RPMI7951 (cell line): ENCODE results near the gene RPS27A. TPM values are rescaled to one million over a fixed set of nuclear protein-coding genes. Genes with fewer than 3 reads are reported as not detected.
"Not testable (repeated sequence)": the region's sequence is repeated elsewhere in the genome, so short reads cannot be mapped to it uniquely, and the experiment has no call there.

Experiments
- DNase-seq: peaks from one replicate; pipeline ENCODE4 v3.0.0-alpha.2; 2012; ENCODE audit warnings: low read depth
- total RNA-seq: library from RNA; depleted of rRNA; stranded (reverse); fragments of >200 nt; shearing (Covaris generic); gene quantifications from 2 replicates; pipeline ENCODE4 v1.2.3, GENCODE V29; 2014; rRNA removed

The RPS27A gene
- total RNA-seq, result 2,870 and 2,901 TPM in 2 replicates

DNA sequence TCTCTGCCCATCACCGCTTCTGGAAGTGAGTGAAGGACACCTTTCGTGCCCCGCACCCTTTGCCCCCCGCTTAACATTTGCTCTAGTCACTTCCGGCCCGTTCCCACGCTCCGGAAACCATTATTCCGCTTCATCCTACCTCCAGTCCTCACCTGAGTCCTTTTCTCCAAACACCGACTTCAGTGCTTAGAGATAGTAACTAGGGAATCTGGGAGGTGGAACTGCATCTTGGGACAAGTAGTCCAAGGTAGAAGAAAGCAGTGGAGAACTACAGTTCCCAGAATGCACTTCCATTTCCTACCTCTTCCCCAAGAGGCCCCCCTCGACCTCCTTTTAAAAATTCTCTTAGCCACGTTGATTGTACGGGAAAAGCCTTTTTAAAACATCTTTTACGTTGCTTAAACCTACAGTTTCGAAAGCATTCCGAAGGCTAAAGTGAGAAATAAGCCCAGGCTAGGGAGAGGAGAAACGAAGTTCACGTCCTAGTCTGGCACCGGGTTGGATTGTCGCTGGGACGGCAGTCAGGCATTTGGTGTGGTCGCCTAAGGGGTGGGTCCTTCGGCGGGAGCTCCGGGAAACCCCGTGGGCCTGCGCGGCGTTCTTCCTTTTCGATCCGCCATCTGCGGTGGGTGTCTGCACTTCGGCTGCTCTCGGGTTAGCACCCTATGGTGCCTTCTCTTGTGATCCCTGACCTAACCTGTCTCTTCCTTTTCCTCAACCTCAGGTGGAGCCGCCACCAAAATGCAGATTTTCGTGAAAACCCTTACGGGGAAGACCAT, at the start of gene RPS27A, which contains the start of gene CLHC1:
RPS27A (plus strand) TSS at position 605 of the 779 bp plus-strand sequence; CDS start at position 742, 137 bp downstream.
CLHC1 (minus strand) TSS at position 210 of the 779 bp plus-strand sequence. CDS start 9,882 bp downstream, outside the sequence.
- DNase-seq, result peak; percentile 95

DNA sequence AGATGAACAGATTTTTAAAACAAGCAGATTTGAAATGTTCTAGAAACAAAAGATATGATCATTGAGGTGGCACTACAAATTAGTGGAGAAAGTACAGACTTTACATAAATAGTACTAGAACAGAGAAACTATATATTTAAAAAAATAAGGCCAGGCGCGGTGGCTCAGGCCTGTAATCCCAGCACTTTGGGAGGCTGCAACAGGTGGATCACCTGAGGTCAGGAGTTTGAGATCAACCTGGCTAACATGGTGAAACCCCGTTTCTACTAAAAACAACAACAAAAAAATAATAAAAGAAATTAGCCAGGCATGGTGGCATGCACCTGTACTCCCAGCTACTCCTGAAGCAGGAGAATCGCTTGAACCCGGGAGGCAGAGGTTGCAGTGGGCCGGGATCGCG, 45.7 kb upstream of the RPS27A start:
- not testable (repeated sequence) for DNase-seq

DNA sequence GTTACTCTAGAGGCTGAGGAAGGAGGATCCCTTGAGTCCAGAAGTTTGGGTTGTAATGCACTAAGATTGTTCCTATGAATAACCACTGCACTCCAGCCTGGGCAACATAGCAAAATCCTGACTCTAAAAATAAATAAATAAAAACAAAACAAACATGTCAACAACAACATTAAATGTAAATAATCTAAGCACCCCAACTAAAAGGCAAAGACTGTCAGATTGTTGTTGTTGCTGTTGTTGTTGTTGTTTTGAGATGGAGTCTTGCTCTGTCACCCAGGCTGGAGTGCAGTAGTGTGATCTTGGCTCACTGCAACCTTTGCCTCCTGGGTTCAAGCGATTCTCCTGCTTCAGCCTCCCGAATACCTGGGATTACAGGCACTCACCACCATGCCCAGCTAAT, 40.6 kb upstream of the RPS27A start:
- DNase-seq, result not testable (repeated sequence)

DNA sequence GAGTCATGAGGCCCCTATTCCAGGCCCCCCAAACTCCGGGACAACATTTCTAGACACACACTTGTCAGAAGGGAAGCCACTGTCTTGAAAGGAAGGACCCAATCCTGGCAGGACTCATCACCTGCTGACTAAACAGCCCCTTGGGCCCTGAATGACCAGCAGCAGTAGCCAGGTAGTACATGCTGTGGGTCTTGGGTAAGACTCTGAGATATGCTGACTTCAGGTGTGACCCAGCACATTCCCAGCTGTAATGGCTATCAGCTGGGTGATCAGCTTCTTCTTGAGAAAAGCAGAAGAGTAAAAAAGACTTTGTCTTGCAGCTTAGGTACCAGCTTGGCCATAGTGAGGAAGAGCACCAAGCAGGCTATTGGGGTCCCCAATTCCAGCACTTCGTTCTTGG, 36.0 kb upstream of the RPS27A start:
- DNase-seq, result no peak

DNA sequence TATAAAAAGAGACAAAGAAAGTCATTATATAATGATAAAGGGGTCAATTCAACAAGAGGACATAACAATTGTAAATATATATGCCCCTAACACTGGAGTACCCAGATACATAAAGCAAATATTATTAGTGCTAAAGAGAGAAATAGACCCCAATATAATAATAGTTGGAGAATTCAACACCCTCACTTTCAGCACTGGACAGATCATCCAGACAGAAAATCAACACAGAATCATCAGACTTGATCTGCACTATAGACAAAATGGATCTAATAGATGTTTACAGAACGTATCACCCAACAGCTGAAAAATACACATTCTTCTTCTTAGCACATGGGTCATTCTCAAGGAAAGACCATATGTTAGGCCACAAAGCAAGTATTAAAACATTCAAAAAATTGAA, 32.1 kb upstream of the RPS27A start:
- DNase-seq, result no peak

DNA sequence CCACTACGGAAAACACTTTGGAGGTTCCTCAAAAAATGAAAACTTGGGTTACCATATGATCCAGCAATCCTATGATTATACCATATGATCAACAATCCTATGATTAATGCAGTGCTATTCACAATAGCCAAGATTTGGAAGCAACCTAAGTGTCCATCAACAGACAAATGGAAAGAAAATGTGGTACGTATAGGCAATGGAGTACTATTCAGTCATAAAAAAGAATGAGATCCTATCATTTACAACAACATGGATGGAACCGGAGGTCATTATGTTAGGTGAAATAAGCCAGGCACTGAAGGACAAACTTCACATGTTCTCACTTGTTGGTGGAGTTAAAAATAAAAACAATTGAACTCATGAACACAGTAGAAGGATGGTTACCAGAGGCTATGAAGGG, 28.0 kb upstream of the RPS27A start:
- no peak for DNase-seq

DNA sequence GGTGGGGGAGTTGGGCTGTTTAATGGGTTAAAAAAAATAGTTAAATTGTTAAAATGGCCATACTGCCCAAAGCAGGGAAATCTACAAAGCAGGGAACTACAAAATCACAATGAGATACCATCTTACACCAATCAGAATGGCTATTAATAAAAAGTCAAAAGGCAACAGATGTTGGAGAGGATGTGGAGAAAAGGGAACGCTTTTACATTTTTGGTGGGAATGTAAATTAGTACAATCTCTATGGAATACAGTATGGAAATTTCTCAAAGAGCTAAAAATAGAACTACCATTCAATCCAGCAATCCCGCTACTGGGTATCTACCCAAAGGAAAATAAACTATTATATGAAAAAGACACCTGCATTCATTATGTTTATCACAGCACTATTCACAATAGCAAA, 27.5 kb upstream of the RPS27A start:
- no peak for DNase-seq

DNA sequence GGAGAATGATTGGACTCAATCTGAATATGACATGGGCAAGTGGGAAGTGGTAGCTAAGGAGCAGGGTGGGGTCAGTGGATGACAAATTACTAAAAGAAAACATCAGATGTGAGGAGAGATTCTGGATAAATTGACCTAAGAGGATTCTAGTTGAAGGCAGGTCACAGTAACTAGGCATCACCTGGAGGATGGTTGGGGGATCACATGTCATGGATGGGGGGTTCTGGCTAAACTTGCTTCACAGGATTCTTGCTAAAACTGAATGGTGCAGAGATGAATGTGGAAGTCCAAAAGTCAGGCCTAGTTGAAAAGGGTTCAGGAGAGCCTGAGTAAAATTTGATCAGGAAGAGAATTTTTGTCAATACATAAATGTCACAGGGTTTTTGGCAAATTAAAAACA, 18.7 kb upstream of the RPS27A start:
- no peak for DNase-seq

DNA sequence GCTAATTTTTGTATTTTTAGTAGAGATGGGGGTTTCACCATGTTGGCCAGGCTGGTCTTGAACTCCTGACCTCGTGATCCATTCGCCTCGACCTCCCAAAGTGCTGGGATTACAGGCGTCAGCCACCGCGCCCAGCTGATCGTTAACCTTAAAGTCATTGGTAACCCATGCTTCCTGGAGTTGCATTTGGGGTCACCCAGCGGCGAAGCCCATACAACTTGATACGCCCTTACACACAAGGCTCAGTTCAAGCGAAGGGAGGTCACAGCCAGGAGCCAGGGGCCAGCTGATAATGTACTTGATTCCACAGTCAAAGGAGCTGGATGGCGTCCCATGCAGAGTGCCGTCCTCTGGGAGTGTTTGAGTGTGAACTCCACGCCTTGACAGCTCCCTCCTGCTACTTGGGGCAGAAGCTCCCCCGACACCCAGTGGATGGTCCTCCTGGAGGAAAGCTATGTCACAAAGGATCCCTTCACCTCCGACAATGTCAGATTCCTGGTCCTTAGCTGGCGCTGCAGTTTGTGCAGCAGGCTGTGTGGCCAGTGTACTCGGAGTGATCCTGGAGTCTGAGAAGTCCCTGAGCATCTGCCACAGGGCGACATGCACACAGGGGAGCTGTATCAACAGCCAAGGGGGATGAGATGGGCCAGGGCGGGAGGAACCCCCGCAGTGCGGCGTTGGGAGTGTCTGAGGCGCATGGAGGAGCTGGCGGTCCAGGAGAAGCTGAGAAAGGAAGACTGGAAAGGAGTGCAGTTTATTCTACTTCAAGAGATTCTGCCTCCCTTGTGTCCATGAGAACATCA, 8.3 kb upstream of the RPS27A start:
- no peak for DNase-seq

DNA sequence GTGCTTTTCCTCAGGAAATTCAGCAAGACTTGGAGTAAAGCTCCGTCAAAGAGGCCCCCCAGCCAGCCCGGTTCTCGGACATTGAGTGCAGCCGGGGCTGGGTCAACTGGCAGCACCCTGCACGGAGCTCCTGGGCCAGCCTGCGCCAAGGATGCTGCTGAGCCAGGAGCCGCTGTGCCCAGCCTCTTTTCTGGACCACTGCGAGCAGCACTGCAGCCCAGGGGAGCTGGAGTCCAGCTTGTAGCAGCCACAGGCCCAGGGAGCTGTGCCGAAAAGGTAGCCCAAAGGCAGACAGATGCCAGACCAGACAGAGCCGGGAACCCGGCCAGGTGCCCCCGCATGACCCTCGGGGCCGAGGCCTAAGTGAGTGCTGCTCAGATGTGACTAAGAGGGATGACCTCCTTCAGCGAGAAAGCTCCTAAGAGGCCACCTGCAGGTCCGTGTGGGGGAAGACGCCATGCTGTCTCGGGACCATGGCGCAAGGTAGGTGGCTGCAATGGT, 7.7 kb upstream of the RPS27A start:
- DNase-seq, result peak; percentile 19

DNA sequence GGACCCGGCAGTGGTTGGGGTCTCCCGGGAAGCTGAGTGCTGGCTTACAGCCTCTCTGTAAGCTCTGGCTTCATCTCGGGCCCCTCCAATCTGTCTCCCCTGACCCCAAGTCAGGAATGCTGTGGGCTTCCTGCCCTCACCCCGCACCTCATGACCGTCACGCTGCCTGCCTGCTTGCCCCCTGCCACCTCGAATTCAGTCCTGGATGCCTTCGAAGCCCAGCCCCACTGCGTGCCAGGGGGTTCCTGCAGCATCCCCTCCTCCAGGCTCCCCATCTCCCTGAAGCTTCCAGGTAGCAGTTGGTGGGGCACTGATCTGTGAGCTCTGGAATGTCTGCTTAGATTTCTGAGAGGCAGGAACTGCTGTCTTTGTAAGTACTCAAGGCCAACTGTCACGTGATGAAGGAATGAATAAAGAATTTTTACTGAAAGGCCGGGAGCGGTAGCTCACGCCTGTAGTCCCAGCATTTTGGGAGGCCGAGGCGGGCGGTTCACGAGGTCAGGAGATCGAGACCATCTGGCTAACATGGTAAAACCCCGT, 6.9 kb upstream of the RPS27A start:
- no peak for DNase-seq

DNA sequence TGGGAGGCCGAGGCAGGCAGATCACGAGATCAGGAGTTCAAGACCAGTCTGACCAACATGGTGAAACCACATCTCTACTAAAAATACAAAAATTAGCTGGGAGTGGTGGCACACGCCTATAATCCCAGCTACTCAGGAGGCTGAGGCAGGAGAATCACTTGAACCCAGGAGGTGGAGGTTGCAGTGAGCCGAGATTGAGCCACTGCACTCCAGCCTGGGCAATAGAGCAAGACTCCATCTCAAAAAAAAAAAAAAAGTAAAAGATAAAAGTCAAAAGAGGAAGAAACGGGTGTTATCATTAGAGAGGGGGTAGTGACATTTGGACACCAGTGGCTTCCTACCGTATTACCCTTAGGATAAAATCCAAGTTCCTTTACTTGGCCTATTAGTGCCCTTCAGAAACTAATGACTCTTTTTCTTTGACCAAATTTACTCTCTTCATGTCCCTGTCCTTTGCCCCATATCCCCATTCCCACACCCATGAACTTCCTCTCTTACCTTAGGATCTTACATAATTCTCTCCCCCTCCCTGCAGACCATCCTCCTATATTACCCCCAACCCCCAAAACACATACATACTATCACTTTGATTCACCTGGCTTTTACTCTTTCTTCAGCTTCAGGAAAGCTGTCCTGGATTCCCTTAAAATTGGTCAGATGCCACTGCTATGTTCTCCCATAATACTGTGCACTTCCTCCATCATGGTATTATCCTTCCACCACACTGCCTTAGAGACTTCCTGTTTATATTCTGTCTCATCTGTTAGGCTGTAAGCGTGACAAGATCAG, 4.9 kb upstream of the RPS27A start:
- not testable (repeated sequence) for DNase-seq

DNA sequence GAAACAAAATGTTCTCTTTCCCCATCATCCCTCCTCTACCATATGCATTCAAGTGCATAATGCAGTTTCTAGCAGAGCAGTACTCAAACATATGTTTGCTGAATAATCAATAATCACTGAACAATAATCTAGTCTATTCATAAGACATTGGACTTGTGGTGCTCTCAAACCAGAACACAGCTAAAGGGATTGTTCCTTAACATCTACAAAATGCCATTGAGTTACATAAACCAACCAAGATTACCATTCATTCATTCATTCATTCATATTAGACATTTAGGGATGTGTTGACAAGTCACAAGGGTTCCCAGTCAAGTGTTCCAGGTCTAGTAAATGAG, 4.3 kb upstream of the RPS27A start:
- DNase-seq, result no peak

DNA sequence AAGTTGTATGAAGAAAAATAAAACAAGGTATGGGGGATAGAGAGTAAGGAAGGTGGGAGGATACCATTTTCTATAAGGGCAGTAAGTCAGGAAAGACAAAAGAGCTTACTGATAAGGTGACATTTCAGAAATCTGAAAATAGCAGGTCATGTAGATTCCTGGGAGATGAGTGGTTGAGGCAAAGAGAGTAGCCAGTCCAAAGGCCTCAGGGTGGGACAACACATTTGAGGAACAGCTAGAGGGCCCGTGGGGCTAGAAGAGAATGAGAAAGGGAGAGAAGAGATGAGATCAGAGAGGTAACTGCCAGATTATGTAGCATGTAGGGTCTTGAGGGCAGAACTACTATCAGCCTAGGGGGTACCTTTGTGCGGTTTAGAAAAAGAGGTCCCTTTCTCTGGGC, 3.3 kb upstream of the RPS27A start:
- DNase-seq, result no peak

DNA sequence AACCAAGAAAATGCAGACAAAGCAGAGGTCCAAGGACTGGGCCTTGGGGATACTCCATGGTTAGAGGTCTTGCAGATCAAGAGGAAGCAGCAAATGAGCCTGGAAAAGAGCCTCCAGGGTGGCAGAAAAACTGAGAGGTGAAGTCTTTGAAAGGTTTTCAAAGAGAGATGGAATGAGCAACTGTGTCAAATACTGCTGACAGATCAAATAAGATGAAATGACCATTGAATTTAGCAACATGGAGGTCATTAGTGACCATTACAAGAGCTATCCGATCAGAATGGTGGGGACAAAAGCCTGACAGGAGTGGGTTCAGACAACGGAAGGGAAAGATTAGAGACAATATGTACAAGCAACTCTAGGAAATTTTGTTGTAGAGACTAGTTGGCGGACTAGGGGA, 1.9 kb upstream of the RPS27A start:
- no peak for DNase-seq

DNA sequence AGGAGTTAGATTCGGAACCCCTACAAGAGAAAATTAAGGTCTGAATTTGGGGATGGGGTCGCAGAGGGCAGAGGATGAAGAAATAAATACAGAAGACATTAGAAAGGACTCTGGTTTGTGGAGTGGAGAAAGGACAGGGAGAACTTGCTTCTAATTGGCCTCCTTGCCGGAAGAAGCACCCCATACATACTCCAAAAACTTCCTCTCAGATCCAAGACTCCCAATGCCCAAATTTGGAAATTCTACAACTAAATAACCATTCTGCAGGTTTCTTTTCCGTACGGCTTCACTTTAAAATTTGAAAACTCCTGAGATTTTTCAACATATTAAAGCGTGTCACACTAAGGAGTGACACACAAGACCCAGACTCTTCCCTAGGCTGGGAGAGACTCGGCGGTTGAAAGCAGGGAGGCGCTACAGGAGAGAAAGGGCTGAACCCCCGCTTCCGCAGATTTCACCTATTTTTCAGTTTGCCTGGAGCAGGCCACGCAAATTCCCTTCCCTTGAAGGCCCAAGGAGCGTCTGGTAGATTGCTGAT, 873 bp upstream of the RPS27A start:
- peak; percentile 45 for DNase-seq

DNA sequence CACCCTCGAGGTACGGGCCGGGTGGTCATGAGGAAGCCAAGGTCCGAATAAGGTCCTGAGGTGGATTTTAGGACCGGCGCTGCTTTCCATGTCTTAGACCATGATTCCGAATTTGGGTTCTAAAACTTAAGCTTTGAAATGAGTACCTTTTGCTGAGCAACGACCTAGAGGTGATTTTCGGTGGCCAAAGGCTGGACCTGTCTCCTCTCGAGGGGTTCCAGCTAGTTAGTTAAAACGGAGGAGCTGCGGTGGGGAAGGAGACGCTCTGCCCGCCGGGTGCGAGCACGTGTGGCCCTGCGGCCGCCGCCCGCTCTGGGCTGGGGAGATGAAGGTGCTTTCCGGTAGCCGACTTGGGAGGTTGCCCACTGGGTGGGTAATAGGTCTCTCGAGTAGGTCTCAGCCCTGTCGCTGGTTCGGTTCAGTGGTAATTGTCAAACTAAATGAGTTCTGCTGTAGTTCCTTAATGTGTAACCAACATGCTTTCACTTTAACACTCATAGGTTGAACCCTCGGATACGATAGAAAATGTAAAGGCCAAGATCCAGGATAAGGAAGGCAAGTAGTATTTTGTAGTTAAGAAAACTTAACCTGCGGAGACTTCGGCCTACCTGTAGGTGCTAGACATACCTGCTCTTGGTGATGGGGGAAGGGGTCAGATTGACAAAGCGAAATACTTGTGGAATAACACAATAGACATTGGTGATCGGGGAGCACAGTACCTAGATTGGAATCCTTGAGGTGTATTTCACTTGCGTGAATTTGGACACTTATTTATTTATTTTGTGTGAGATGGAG, 572 bp downstream of the RPS27A start:
- peak; percentile 28 for DNase-seq

DNA sequence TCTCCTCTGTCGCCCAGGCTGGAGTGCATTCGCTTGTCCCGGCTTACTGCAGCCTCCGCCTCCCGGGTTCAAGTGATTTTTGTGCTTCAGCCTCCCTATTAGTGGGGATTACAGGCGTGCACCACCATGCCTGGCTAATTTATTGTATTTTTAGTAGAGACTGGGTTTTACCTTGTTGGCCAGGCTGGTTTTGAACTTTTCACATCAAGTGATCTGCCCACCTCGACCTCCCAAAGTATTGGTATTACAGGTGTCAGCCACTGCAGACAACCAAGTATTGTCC, 1.1 kb downstream of the RPS27A start:
- DNase-seq, result no peak

DNA sequence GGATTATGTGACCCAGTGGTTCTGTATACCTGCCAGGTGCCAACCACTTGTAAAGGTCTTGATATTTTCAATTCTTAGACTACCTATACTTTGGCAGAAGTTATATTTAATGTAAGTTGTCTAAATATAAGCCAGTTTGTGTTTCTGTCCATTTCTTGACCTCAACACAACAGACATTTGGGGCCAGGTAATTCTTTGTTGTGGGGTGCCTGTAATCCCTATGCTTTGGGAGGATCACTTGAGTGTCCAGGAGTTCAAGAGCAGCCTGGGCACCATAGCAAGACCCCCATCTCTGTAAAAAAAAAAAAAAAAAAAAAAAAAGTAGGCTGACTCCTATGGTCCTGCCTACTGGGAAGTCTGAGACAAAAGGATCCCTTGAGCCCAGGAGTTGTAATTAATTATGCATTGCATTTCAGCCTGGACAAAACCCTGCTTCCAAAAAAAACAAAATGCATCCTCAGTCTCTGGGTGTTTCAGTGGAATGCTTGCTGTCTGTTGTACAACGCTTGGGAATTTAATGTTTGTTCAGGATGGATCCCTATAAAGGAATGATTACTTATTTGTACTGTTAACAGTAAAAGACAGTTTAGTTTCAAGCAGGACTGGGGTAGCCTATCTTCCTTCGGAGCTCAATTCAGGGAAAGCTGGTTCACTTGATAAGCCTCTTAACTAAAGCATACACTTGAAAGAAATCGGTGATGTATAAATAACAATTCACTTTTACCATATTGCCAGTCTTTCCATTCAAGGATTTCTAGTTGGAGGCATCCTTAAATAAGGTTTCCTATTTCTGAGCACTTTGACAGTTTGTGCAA, 3.4 kb downstream of the RPS27A start:
- DNase-seq, result no peak

DNA sequence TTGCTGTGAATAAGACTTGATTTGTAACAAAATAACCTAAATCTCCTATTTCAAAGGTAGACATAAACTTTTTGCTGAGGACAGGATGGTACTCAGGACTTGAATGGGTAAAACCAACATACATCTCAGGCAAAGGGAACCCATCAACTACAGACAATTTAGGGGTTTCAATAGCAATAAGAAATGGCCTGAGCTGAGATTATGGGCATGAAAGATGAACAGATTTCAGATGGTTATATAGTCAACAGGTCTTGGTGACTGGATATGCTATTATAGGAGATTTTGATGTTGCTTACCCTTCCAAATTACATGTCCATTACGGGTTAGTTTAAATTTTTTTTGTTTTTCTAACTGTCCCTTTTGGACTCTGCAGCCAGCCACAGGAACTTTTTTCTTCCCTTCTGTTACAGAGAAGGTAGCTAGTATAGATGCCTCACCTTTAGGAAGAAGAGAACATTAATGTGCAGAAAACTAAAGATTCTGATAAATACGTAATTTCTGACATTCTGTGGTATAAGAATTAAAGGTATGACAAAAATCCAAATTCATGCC, 4.6 kb downstream of the RPS27A start:
- DNase-seq, result no peak
